IPS-NIHi7 (cell line): Measurements from ENCODE around the gene PPID.
"Not testable (repeated sequence)": the region's sequence is repeated elsewhere in the genome, so short reads cannot be mapped to it uniquely, and the experiment has no call there.

ENCODE experiments used
- DNase-seq: peaks from one replicate; pipeline ENCODE4 v3.0.0; 2012; ENCODE audit warnings: mixed read lengths; ENCODE audit errors: extremely low spot score

Gene PPID

GRCh38 chr4:158667651-158668198 is 55.5 kb downstream of the PPID start:
- peak; percentile 47 for DNase-seq

GRCh38 chr4:158666892-158667291 is 56.3 kb downstream of the PPID start:
- DNase-seq = no peak

DNA sequence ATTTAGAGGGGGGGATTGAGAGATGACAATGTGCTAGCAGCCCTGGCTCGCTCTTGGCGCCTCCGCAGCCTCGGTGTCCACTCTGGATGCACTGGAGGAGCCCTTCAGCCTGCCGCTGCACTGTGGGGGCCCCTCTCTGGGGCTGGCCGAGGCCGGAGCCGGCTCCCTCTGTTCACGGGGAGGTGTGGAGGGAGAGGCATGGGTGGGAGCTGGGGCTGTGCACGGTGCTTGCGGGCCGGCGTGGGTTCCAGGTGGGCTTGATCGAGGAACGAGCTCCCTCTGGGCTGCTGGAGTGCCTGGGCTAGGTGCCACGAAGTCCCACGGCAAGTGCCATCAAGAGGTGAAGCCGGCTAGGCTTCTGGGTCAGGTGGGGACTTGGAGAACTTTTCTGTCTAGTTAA is 58.4 kb downstream of the PPID start:
- no peak for DNase-seq

DNA sequence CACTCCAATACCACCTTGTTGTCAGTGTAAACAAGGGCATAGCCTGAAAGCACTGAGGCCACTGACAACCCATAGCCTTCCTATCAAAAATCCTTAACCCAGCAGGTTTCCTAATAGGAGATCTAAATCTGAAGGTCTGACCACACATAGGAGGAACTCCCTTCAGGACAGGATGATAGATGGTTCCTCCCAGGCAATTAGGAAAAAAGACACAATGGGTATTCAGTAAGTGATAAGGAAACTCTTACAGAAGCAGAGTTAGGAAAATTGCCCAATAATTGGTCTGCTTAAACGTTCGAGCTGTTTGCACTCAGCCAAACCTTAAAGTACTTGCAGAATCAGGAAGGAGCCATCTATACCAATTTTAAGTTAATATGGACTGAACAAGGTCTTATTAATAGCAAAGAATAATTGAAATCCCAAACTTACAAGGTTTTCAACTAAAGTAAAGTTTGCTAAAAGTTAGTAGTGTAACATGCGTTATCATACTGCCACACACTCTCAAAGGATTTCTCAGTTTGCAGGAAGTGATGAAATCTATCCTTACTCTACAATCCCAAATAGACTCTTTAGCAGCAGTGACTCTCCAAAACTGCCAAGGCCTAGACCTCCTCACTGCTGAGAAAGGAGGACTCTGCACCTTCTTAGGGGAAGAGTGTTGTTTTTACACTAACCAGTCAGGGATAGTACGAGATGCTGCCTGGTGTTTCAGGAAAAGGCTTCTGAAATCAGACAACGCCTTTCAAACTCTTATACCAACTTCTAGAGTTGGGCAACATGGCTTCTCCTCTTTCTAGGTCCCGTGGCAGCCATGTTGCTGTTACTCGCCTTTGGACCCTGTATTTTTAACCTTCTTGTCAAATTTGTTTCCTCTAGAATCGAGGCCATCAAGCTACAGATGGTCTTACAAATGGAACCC is 59.2 kb downstream of the PPID start:
- DNase-seq = not testable (repeated sequence)

- DNase-seq = not testable (repeated sequence)
Measured at GRCh38 chr4:158663255-158663654, 59.9 kb downstream of the PPID start.
